ENCODE measurements around the gene NDUFV3. TPM values are rescaled to one million over a fixed set of nuclear protein-coding genes. Genes with fewer than 3 reads are reported as not detected.

NDUFV3 gene
- total and polyA plus RNA-seq, 2 experiments from 2014 or later, result 51.5 to 71.2 TPM

GRCh38 chr21:42852925-42853570 is 40.1 kb upstream of the NDUFV3 start:
- ATAC-seq (no peak), DNase-seq (ENCODE audit: low spot score) (no peak)
- Histone ChIP-seq H3K4me1 (ENCODE audit: insufficient read depth) (no peaks in the 10 kb centered on the region), H3K27ac (ENCODE audit: low read depth) (no peak overlapping the region), H3K4me2 (no peak overlapping the region), H3F3A (replicated peaks; ENCODE audit: low read depth) (peaks cover 72% of the 10 kb centered on the region), H3K4me3 (no peak overlapping the region), H3K79me2 (replicated peaks; ENCODE audit: insufficient read depth) (peaks cover 33% of the 10 kb centered on the region), H2AFZ (no peak overlapping the region), H3K36me3 (ENCODE audit: insufficient read depth) (peaks cover 48% of the 10 kb centered on the region), H3K9me2 (ENCODE audit: insufficient read depth) (no peaks in the 10 kb centered on the region), H4K20me1 (replicated peaks; ENCODE audit: insufficient read depth) (peaks cover 22% of the 10 kb centered on the region), H3K27me3 (ENCODE audit: insufficient read depth) (no peaks in the 10 kb centered on the region)
- peaks cover 3% of the 10 kb centered on the region; the same call in 1 of the 3 replicates for H3K4me1 Mint-ChIP-seq
- no peaks in the 10 kb centered on the region; the same call in 1 of the 3 replicates for H3K9me3 Mint-ChIP-seq
- H3K27ac Mint-ChIP-seq, result no peak overlapping the region
- no peak overlapping the region for H3K4me3 Mint-ChIP-seq
- H3K36me3 Mint-ChIP-seq (ENCODE audit: low read depth), result peaks cover 94% of the 10 kb centered on the region
- H3K27me3 Mint-ChIP-seq (ENCODE audit: insufficient read depth, low read depth, poor library complexity), result peaks cover 14% of the 10 kb centered on the region
- no peak for TF ChIP-seq REST (IDR thresholded peaks at IDR 0.05; ENCODE audit: unreplicated experiment)
- no peak for TF ChIP-seq CTCF (conservative IDR thresholded peaks at IDR 0.05; ENCODE audit: low read depth in 2 of 2)
- TF ChIP-seq CREB1 (CRISPR knock-in tag; IDR thresholded peaks at IDR 0.05; ENCODE audit: low read depth), result no peak
- TF ChIP-seq POLR2AphosphoS5 (IDR thresholded peaks at IDR 0.05; ENCODE audit: low read depth), result no peak
- no peak for TF ChIP-seq NANOG (IDR thresholded peaks at IDR 0.05; ENCODE audit: borderline replicate concordance)
- TF ChIP-seq STAT1 (IDR thresholded peaks at IDR 0.05; ENCODE audit: unreplicated experiment), result no peak
- no peak for TF ChIP-seq EZH2 (IDR thresholded peaks at IDR 0.05; ENCODE audit: low read depth, unreplicated experiment)
- no peak for TF ChIP-seq EZH2phosphoT487 (IDR thresholded peaks at IDR 0.05; ENCODE audit: unreplicated experiment)
- TF ChIP-seq ZNF114 (CRISPR knock-in tag; IDR thresholded peaks at IDR 0.05), result no peak
- TF ChIP-seq ZNF462 (CRISPR knock-in tag; IDR thresholded peaks at IDR 0.05), result no peak
- no peak for TF ChIP-seq JUNB (IDR thresholded peaks at IDR 0.05; ENCODE audit: unreplicated experiment)
- TF ChIP-seq ETS1 (IDR thresholded peaks at IDR 0.05), result no peak
- TF ChIP-seq ZNF331 (CRISPR knock-in tag; IDR thresholded peaks at IDR 0.05; ENCODE audit: low read depth), result no peak

All from GM23338 (cell line).